Stimulated activated CD4-positive, alpha-beta T cell treated with anti-CD3 and anti-CD28 coated beads, Interleukin-15, amount 100 ng/mL, for 24 hours (primary cell): ENCODE data around the gene EVPLL.
"Not testable (repeated sequence)": the region's sequence is repeated elsewhere in the genome, so short reads cannot be mapped to it uniquely, and the experiment has no call there.

Source experiments
- DNase-seq: peaks from one replicate; pipeline ENCODE4 v3.0.0-alpha.2; 2020

The EVPLL gene

GRCh38 chr17:18377437-18378204 is at the start of gene EVPLL:
EVPLL (plus strand) TSS chr17:18377778; CDS start chr17:18380938, 3,160 bp downstream.
- no peak for DNase-seq

GRCh38 chr17:18328643-18329204 is 48.9 kb upstream of the EVPLL start:
- no peak for DNase-seq

GRCh38 chr17:18331879-18332278 is 45.7 kb upstream of the EVPLL start:
- no peak for DNase-seq

GRCh38 chr17:18332909-18333489 is 44.6 kb upstream of the EVPLL start:
- no peak for DNase-seq

- not testable (repeated sequence) for DNase-seq
Observed at GRCh38 chr17:18338158-18338557, 39.4 kb upstream of the EVPLL start.

GRCh38 chr17:18339933-18340332 is 37.6 kb upstream of the EVPLL start:
- no peak for DNase-seq

GRCh38 chr17:18344021-18344420 is 33.6 kb upstream of the EVPLL start:
- no peak for DNase-seq

- DNase-seq: no peak
Observed at GRCh38 chr17:18353541-18353940, 24.0 kb upstream of the EVPLL start.

- no peak for DNase-seq
Observed at GRCh38 chr17:18356624-18357023, 21.0 kb upstream of the EVPLL start.

- DNase-seq: no peak
Observed at GRCh38 chr17:18360518-18360917, 17.1 kb upstream of the EVPLL start.

GRCh38 chr17:18361837-18362697 is 15.5 kb upstream of the EVPLL start:
- DNase-seq: no peak

GRCh38 chr17:18362698-18363100 is 14.9 kb upstream of the EVPLL start:
- DNase-seq: peak; percentile 32

GRCh38 chr17:18363101-18364049 is 14.2 kb upstream of the EVPLL start, which contains the start of gene SHMT1:
SHMT1 (minus strand) TSS chr17:18363550; CDS start chr17:18355981, 7,569 bp downstream.
- peak; percentile 95 for DNase-seq

- DNase-seq: no peak
Observed at GRCh38 chr17:18364166-18364565, 13.4 kb upstream of the EVPLL start.

GRCh38 chr17:18368946-18369345 is 8.6 kb upstream of the EVPLL start:
- DNase-seq: no peak

- no peak for DNase-seq
Observed at GRCh38 chr17:18370761-18371160, 6.8 kb upstream of the EVPLL start.

- no peak for DNase-seq
Observed at GRCh38 chr17:18371455-18371854, 6.1 kb upstream of the EVPLL start.

GRCh38 chr17:18373181-18373580 is 4.4 kb upstream of the EVPLL start:
- not testable (repeated sequence) for DNase-seq

GRCh38 chr17:18374216-18374615 is 3.4 kb upstream of the EVPLL start:
- DNase-seq: no peak

GRCh38 chr17:18378205-18378505 is 577 bp downstream of the EVPLL start:
- no peak for DNase-seq

- DNase-seq: not testable (repeated sequence)
Observed at GRCh38 chr17:18378614-18379013, 1.0 kb downstream of the EVPLL start.
